ENCODE measurements around the gene GRIN2B.

GRIN2B gene

DNA sequence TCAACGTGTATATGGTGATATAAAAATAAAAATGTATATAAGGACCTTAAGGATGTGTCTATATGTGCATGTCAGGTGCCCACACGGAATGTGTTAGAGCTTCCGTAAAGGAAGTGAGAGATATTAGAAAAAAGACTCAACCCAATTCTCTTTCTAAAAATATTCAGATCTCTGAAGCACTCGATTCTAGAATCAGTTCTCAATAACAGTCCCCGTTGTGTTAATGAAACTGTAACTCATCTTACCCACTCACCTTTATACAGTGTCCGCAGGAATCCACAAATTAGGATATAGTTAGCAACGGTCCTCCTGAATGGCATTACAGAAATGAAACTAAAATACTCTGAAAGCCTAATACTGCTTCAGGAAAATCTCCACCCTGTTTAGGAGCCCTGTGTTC, 29.3 kb downstream of the GRIN2B start:
- Histone ChIP-seq H3K27me3 (ENCODE audit: insufficient read depth, low read length, poor library complexity) (peaks cover 3% of the 10 kb centered on the region), H3K4me2 (ENCODE audit: insufficient read depth, low read length) (no peak overlapping the region), H3K79me2 (ENCODE audit: insufficient read depth, low read length) (no peaks in the 10 kb centered on the region), H3K27ac (ENCODE audit: low read length) (no peak overlapping the region), H3K4me1 (ENCODE audit: insufficient read depth, low read length) (no peaks in the 10 kb centered on the region), H2AFZ (ENCODE audit: low read depth, low read length) (no peak overlapping the region), H3K9me3 (ENCODE audit: insufficient read depth, low read length, severe bottlenecking) (no peaks in the 10 kb centered on the region), H4K20me1 (ENCODE audit: insufficient read depth, low read length) (no peaks in the 10 kb centered on the region), H3K36me3 (ENCODE audit: insufficient read depth, low read length) (no peaks in the 10 kb centered on the region), H3K4me3 (ENCODE audit: low read depth in 1 of 2, low read length in 2 of 2) (no peak overlapping the region), H3K9ac (ENCODE audit: low read depth, low read length) (no peak overlapping the region)
- TF ChIP-seq, protein P1, sequence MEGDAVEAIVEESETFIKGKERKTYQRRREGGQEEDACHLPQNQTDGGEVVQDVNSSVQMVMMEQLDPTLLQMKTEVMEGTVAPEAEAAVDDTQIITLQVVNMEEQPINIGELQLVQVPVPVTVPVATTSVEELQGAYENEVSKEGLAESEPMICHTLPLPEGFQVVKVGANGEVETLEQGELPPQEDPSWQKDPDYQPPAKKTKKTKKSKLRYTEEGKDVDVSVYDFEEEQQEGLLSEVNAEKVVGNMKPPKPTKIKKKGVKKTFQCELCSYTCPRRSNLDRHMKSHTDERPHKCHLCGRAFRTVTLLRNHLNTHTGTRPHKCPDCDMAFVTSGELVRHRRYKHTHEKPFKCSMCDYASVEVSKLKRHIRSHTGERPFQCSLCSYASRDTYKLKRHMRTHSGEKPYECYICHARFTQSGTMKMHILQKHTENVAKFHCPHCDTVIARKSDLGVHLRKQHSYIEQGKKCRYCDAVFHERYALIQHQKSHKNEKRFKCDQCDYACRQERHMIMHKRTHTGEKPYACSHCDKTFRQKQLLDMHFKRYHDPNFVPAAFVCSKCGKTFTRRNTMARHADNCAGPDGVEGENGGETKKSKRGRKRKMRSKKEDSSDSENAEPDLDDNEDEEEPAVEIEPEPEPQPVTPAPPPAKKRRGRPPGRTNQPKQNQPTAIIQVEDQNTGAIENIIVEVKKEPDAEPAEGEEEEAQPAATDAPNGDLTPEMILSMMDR (IDR thresholded peaks at IDR 0.05; ENCODE audit: borderline replicate concordance, extremely low read depth, low read length, poor library complexity, severe bottlenecking) = no peak
- no peak for TF ChIP-seq EZH2 (IDR thresholded peaks at IDR 0.05; ENCODE audit: borderline replicate concordance, low read depth, low read length, severe bottlenecking)
- ATAC-seq (ENCODE audit: insufficient read depth, low read depth) (no peak), DNase-seq (no peak)

DNA sequence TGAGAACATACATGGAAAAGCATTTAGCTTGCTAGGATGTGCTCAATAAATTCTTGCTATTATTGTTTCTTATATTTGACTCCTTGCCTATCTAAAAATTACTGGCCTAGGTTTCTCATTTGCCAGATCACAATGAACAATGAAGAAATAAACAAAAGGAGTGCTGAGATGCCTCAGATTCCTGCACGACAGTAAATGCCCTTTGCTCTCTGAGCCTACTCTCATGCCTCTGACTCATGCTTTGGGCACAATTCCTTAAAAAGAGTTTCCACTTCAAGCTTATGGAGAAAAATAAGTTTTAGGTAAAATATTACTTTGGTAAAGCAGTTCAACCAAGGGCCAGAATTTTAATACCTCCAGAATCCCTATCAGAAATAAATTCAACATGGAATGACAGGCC, 30.9 kb downstream of the GRIN2B start:
- Histone ChIP-seq H3K27ac (ENCODE audit: low read length) (no peak overlapping the region), H3K4me3 (ENCODE audit: low read depth in 1 of 2, low read length in 2 of 2) (no peak overlapping the region)
- no peak for TF ChIP-seq EZH2 (IDR thresholded peaks at IDR 0.05; ENCODE audit: borderline replicate concordance, low read depth, low read length, severe bottlenecking)

GRCh38 chr12:13948621-13949020, 32.8 kb downstream of the GRIN2B start:
- H3K27ac ChIP-seq (ENCODE audit: low read length) = no peak overlapping the region
- no peak overlapping the region for H3K9ac ChIP-seq (ENCODE audit: low read depth, low read length)
- no peaks in the 10 kb centered on the region for H3K9me3 ChIP-seq (ENCODE audit: insufficient read depth, low read length, severe bottlenecking)
- H4K20me1 ChIP-seq (ENCODE audit: insufficient read depth, low read length) = no peaks in the 10 kb centered on the region
- H3K36me3 ChIP-seq (ENCODE audit: insufficient read depth, low read length) = no peaks in the 10 kb centered on the region
- no peaks in the 10 kb centered on the region for H3K79me2 ChIP-seq (ENCODE audit: insufficient read depth, low read length)
- H3K4me2 ChIP-seq (ENCODE audit: insufficient read depth, low read length) = no peak overlapping the region
- no peak overlapping the region for H3K4me3 ChIP-seq (ENCODE audit: low read depth in 1 of 2, low read length in 2 of 2)
- peaks cover 15% of the 10 kb centered on the region for H3K27me3 ChIP-seq (ENCODE audit: insufficient read depth, low read length, poor library complexity)
- no peaks in the 10 kb centered on the region for H3K4me1 ChIP-seq (ENCODE audit: insufficient read depth, low read length)
- no peak overlapping the region for H2AFZ ChIP-seq (ENCODE audit: low read depth, low read length)
- TF ChIP-seq EZH2 (IDR thresholded peaks at IDR 0.05; ENCODE audit: borderline replicate concordance, low read depth, low read length, severe bottlenecking) = no peak
- TF ChIP-seq, protein P1 (IDR thresholded peaks at IDR 0.05; ENCODE audit: borderline replicate concordance, extremely low read depth, low read length, poor library complexity, severe bottlenecking) = no peak
- DNase-seq (no peak), ATAC-seq (ENCODE audit: insufficient read depth, low read depth) (no peak)

More for the DNA sequence above, 30.9 kb downstream of the GRIN2B start:
- Histone ChIP-seq H2AFZ (ENCODE audit: low read depth, low read length) (no peak overlapping the region), H3K4me2 (ENCODE audit: insufficient read depth, low read length) (no peak overlapping the region), H3K79me2 (ENCODE audit: insufficient read depth, low read length) (no peaks in the 10 kb centered on the region), H3K36me3 (ENCODE audit: insufficient read depth, low read length) (no peaks in the 10 kb centered on the region), H3K9me3 (ENCODE audit: insufficient read depth, low read length, severe bottlenecking) (no peaks in the 10 kb centered on the region), H3K9ac (ENCODE audit: low read depth, low read length) (no peak overlapping the region), H3K27me3 (ENCODE audit: insufficient read depth, low read length, poor library complexity) (peaks cover 4% of the 10 kb centered on the region), H4K20me1 (ENCODE audit: insufficient read depth, low read length) (no peaks in the 10 kb centered on the region), H3K4me1 (ENCODE audit: insufficient read depth, low read length) (no peaks in the 10 kb centered on the region)
- DNase-seq (no peak), ATAC-seq (ENCODE audit: insufficient read depth, low read depth) (no peak)

GRCh38 chr12:13947276-13947946, 34.0 kb downstream of the GRIN2B start:
- no peak overlapping the region for H2AFZ ChIP-seq (ENCODE audit: low read depth, low read length)
- H3K79me2 ChIP-seq (ENCODE audit: insufficient read depth, low read length) = no peaks in the 10 kb centered on the region
- DNase-seq = no peak
- H3K4me2 ChIP-seq (ENCODE audit: insufficient read depth, low read length) = no peak overlapping the region
- H3K4me1 ChIP-seq (ENCODE audit: insufficient read depth, low read length) = no peaks in the 10 kb centered on the region
- H3K27me3 ChIP-seq (ENCODE audit: insufficient read depth, low read length, poor library complexity) = peaks cover 23% of the 10 kb centered on the region
- no peaks in the 10 kb centered on the region for H4K20me1 ChIP-seq (ENCODE audit: insufficient read depth, low read length)
- H3K36me3 ChIP-seq (ENCODE audit: insufficient read depth, low read length) = no peaks in the 10 kb centered on the region
- no peak for TF ChIP-seq EZH2 (IDR thresholded peaks at IDR 0.05; ENCODE audit: borderline replicate concordance, low read depth, low read length, severe bottlenecking)
- TF ChIP-seq, protein P1 (IDR thresholded peaks at IDR 0.05; ENCODE audit: borderline replicate concordance, extremely low read depth, low read length, poor library complexity, severe bottlenecking) = no peak
- no peaks in the 10 kb centered on the region for H3K9me3 ChIP-seq (ENCODE audit: insufficient read depth, low read length, severe bottlenecking)
- H3K4me3 ChIP-seq (ENCODE audit: low read depth in 1 of 2, low read length in 2 of 2) = no peak overlapping the region
- ATAC-seq (ENCODE audit: insufficient read depth, low read depth) = no peak
- no peak overlapping the region for H3K9ac ChIP-seq (ENCODE audit: low read depth, low read length)
- no peak overlapping the region for H3K27ac ChIP-seq (ENCODE audit: low read length)
